A673 (cell line): ENCODE measurements around the gene RFK.

Experiments used
- EZH2 ChIP-seq: fragments of 200-600 bp; sonication (generic); IDR thresholded peaks from 2 replicates; pipeline ENCODE4 v1.6.1; 2017; ENCODE audit warnings: borderline replicate concordance, low read depth, mild to moderate bottlenecking, mixed read lengths, antibody characterized with exemption, low read length; ENCODE audit not compliant: poor library complexity, severe bottlenecking
- TF ChIP-seq, protein P1 (sequence below): fragments of 300-800, 200-600 bp; sonication (generic); conservative IDR thresholded peaks from 2 replicates; pipeline ENCODE4 v1.5.1; 2017; ENCODE audit warnings: low read depth, mild to moderate bottlenecking, antibody characterized with exemption, low read length, moderate library complexity, mixed read lengths

DNA sequence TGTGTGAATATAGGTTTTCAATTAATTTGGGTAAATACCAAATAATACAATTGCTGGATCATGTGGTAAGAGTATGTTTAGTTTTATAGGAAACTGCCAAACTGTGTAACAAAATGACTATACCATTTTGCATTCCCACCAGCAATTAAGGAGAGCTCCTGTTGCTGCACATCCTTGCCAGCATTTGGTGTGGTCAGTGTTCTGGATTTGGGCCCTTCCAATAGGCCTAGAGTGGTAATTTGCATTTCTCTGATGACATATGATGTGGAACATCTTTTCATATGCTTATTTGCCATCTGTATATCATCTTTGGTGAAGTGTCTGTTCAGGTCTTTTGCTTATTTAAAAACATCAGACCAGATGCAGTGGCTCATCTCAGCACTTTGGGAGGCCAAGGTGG, 11.6 kb upstream of the RFK start:
- TF ChIP-seq, protein P1, sequence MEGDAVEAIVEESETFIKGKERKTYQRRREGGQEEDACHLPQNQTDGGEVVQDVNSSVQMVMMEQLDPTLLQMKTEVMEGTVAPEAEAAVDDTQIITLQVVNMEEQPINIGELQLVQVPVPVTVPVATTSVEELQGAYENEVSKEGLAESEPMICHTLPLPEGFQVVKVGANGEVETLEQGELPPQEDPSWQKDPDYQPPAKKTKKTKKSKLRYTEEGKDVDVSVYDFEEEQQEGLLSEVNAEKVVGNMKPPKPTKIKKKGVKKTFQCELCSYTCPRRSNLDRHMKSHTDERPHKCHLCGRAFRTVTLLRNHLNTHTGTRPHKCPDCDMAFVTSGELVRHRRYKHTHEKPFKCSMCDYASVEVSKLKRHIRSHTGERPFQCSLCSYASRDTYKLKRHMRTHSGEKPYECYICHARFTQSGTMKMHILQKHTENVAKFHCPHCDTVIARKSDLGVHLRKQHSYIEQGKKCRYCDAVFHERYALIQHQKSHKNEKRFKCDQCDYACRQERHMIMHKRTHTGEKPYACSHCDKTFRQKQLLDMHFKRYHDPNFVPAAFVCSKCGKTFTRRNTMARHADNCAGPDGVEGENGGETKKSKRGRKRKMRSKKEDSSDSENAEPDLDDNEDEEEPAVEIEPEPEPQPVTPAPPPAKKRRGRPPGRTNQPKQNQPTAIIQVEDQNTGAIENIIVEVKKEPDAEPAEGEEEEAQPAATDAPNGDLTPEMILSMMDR = no peak
- no peak for TF ChIP-seq EZH2
